B cell (primary cell): ENCODE results near the gene INTS7.

Source experiments
- CTCF ChIP-seq: fragments of 200-600 bp; IDR thresholded peaks from one replicate; pipeline ENCODE4 v1.8.0; 2022; ENCODE audit warnings: antibody characterized with exemption, mild to moderate bottlenecking
- EZH2 ChIP-seq: IDR thresholded peaks from 2 replicates; pipeline ENCODE4 v1.6.1; 2012; ENCODE audit warnings: borderline replicate concordance, low read depth, mild to moderate bottlenecking, moderate library complexity, low read length; ENCODE audit not compliant: insufficient read depth, poor library complexity, severe bottlenecking

GRCh38 chr1:211932231-211932932 is 103.0 kb downstream of the INTS7 start:
- no peak for TF ChIP-seq EZH2
- TF ChIP-seq CTCF, result no peak
